ENCODE results near the gene CDC34.

DNA sequence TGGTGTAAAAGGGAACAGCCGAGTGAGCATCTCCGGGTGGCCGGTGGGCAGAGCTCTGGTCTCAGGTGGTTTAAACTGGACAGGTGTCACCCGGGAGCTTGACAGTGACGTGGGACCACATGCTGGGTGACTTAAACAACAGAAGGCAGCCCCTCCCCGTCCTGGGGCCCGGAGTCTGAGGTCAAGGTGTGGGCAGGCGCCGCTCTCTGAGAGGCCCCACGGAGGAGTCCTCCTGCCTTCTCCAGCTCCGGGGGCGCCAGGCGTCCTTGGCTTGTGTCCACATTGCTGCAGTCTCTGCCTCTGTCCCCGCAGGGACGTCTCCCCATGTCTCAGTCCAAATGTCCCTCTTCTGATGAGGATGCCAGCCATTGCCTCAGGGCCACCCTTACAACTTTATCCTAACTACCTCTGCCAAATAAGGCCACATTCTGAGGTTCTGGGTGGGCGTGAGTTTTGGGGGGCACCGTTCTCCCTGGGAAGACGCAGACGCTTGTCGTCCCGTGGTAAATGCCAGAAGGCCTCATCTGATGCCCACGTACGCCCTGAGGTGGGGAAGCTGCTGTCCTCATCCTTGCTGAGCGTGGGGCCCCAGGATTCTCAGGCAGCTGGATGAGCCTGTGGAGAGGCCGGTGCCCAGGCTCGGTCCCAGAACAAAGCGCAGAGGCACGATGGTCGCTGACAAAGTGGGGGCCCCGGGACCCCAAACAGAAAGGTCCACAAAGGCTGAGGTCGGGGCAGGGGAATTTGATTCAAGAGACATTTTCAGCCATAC lies 25.2 kb downstream of the CDC34 start:
- TF ChIP-seq, protein P1, sequence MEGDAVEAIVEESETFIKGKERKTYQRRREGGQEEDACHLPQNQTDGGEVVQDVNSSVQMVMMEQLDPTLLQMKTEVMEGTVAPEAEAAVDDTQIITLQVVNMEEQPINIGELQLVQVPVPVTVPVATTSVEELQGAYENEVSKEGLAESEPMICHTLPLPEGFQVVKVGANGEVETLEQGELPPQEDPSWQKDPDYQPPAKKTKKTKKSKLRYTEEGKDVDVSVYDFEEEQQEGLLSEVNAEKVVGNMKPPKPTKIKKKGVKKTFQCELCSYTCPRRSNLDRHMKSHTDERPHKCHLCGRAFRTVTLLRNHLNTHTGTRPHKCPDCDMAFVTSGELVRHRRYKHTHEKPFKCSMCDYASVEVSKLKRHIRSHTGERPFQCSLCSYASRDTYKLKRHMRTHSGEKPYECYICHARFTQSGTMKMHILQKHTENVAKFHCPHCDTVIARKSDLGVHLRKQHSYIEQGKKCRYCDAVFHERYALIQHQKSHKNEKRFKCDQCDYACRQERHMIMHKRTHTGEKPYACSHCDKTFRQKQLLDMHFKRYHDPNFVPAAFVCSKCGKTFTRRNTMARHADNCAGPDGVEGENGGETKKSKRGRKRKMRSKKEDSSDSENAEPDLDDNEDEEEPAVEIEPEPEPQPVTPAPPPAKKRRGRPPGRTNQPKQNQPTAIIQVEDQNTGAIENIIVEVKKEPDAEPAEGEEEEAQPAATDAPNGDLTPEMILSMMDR (IDR thresholded peaks at IDR 0.05; ENCODE audit: insufficient read depth, low read length) = no peak
- TF ChIP-seq, protein P2, sequence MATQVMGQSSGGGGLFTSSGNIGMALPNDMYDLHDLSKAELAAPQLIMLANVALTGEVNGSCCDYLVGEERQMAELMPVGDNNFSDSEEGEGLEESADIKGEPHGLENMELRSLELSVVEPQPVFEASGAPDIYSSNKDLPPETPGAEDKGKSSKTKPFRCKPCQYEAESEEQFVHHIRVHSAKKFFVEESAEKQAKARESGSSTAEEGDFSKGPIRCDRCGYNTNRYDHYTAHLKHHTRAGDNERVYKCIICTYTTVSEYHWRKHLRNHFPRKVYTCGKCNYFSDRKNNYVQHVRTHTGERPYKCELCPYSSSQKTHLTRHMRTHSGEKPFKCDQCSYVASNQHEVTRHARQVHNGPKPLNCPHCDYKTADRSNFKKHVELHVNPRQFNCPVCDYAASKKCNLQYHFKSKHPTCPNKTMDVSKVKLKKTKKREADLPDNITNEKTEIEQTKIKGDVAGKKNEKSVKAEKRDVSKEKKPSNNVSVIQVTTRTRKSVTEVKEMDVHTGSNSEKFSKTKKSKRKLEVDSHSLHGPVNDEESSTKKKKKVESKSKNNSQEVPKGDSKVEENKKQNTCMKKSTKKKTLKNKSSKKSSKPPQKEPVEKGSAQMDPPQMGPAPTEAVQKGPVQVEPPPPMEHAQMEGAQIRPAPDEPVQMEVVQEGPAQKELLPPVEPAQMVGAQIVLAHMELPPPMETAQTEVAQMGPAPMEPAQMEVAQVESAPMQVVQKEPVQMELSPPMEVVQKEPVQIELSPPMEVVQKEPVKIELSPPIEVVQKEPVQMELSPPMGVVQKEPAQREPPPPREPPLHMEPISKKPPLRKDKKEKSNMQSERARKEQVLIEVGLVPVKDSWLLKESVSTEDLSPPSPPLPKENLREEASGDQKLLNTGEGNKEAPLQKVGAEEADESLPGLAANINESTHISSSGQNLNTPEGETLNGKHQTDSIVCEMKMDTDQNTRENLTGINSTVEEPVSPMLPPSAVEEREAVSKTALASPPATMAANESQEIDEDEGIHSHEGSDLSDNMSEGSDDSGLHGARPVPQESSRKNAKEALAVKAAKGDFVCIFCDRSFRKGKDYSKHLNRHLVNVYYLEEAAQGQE (IDR thresholded peaks at IDR 0.05; ENCODE audit: insufficient replicate concordance, low read depth) = no peak
- TF ChIP-seq POLR2AphosphoS5 (IDR thresholded peaks at IDR 0.05; ENCODE audit: low read depth) (no peak), GABPA (IDR thresholded peaks at IDR 0.05; ENCODE audit: low read depth) (no peak)
